Muscle of arm (tissue), 12 donors: ENCODE measurements around the gene GPC6. TPM values are rescaled to one million over a fixed set of nuclear protein-coding genes. Genes with fewer than 3 reads are reported as not detected.

Experiments
- DNase-seq: peaks from one replicate; pipeline ENCODE4 v3.0.0-alpha.2; 2013
- polyA plus RNA-seq, 12 donors: library from polyadenylated mRNA; unstranded; fragments of 120-200 nt; gene quantifications; one replicate each; pipeline ENCODE4 v1.2.1, GENCODE V29; 2013; ENCODE audit not compliant: insufficient read length in 12 of 12

The GPC6 gene
- polyA plus RNA-seq, 12 donors: 11.5 to 24.7 (median 15.3) TPM; not detected in 1

GRCh38 chr13:93824286-93824685 is 597.7 kb downstream of the GPC6 start:
- DNase-seq: no peak

DNA sequence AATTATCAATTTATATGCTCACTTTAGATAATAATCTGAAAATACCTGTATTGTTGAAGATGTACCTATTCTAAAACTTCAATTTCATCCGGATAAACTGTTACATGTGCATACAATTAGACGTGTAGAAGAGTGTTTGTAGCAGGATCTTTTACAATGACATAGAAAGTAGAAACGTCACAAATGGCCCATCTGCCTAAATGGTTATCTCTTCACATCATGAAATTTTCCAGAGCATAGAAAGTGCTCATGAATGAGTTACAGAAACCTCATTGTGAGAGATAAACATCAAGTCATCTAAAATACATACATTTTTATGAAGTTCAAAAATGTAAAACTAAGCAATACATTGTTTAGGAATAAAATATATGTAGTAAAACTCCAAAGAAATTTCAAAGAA is 607.4 kb downstream of the GPC6 start:
- no peak for DNase-seq

DNA sequence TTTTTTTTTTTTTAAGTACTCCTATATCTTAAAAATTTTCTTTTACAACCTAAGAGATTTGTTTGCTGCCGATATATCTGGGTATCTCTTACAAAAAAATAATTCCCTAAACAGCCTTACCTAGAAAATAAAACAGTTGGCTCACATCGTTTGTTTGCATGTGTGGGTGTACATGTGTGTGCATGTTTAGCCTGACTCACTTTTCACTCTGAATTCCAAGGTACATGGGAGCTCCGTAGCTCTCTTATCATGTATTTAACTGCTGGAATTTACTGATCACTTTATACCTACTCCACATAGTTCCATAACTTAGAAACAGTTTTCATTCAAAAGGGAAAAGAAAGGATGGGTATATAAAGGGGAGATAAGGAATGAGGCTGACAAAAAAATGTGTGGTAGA is 616.5 kb downstream of the GPC6 start:
- no peak for DNase-seq

DNA sequence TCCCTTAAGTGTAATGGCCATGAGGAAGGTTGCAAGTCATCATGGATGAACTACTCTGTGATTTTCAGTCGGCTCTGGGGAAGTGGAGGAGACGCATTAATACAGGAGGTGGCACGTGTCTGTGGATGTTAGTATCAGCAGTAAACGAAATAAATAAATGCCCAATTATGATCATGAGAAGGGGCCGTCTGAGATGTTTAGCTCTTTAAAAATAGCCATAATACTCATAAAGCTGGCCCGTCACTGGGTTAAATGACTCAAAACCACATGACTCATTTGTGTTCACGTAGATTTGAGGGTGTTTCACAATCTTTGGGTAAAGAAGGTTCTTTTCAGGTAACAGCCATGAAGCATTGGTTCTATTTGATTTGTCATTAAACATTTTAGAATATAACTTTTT is 620.6 kb downstream of the GPC6 start:
- DNase-seq: no peak

- no peak for DNase-seq
Observed at GRCh38 chr13:93848247-93848646, 621.6 kb downstream of the GPC6 start.

DNA sequence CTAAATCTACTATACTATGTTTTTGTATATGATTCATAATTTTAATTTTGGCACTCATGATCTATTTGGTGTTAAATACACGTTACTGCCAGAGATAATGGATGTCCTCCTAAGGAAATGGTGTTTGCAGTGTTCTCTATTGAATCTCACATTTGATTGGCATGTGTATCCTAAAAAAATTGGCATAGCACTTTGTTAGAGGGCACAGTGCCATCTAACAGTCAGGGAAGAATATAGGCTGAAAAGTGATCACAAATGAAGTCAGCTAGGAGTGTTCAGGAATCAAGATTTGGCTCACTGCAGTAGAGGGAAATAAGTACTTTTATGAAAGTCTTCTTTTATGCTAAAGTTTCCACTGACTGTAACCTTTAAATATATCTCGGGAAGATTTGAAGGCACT is 624.6 kb downstream of the GPC6 start:
- DNase-seq: no peak

- no peak for DNase-seq
Observed at GRCh38 chr13:93853912-93854311, 627.3 kb downstream of the GPC6 start.

GRCh38 chr13:93857126-93857525 is 630.5 kb downstream of the GPC6 start:
- DNase-seq: no peak

GRCh38 chr13:93859716-93860115 is 633.1 kb downstream of the GPC6 start:
- no peak for DNase-seq

DNA sequence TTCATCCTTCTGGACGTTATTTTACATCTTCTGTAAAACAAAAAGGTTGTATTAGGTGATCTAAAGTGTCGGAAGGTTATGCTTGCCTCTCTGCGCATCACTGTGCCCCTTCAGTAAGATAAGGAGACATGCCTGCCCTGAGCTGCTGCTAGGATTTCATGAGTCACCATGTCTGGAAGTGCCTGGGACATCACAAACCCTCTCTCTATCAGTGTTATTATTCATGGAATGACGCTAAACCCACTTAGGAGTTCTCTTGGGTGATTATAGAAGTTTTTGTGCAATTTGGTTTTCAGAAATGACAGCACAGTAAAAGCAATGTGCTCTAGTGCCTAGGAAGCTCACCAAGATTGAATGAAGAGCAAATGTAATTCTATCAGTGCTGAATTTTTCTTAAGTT is 635.2 kb downstream of the GPC6 start:
- DNase-seq: no peak

DNA sequence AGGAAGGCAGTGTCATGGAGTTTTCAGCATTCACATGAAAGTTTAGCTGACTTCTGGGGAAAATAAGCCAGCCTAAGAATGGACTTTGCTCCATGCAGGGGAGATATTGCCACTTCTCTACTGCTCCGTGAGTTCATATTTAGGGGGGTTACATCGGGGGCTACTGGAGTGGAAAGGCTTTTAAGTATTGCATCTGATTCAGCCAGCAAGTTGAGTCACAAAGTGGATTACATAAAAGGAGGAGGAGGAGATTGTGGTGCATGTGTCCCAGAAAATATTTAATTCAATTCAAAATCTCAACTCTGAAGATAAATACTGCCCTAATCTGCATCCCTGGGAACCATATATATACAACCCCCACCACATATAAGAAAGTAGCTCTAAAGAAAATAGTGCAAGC is 635.7 kb downstream of the GPC6 start:
- no peak for DNase-seq

- DNase-seq: no peak
Observed at GRCh38 chr13:93865235-93865634, 638.6 kb downstream of the GPC6 start.

DNA sequence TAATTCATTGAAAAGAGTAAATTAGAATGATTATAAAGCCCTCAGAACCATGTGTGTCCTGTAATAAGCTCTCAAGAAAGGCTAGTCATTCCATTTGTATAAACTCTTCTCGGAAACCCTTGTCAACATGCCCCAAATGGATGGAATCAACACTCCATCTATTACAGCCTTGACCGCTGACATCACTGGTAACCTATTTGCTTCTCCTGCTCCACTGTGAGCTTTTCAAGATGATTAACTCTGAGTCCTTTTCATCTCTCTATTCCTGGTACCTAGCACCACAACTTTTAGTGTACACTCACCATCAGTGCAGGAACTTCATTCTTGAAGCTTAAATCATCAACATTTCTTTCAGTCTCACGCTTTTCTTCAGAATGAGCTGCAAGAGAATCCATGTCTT is 640.9 kb downstream of the GPC6 start:
- DNase-seq: no peak

- DNase-seq: no peak
Observed at GRCh38 chr13:93872376-93872775, 645.8 kb downstream of the GPC6 start.

DNA sequence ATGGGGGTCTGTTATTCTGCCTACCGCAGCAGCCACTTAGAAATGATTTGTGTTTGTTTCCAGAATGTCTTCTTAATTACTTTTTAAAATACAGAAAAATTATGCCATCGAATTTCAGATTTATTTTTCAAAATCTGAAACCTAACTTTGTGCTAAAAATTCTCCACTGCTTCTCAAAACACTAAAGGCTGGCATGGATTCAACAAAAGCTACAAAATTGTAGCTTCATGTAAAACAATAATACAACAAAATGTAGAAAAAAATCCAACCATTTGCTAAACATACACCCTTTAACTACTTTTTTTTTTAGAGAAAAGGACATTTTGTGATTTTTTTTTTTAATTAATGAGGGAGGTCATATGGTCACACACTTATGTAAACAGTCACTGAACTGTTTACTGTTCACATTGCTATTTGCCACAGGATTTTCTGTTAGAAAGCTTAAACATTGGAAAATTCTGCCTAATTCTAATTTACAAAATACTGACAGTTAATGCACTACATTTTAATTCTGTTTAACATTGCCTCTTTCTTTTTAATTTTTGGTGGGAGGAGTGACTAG is 646.3 kb downstream of the GPC6 start:
- no peak for DNase-seq

DNA sequence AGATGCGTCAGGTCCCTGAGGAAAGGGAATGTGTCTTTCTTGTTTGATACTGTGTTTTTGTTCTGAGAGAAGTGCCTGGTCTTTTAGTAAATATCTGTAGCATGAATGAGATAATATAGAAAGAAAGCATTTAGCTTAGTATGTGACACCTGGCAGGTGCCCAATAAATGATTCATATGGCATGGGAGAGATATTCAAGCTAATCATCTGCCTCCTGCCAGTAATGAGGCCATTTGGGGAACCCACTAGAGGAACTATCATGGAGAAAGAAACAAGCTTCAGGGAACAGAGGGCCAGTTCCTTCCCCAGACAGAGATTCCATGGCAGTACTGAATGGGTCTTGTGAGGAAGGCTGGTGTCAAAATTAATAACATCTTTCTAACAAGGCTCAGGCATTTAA is 648.9 kb downstream of the GPC6 start:
- no peak for DNase-seq

- DNase-seq: no peak
Observed at GRCh38 chr13:93876236-93876635, 649.6 kb downstream of the GPC6 start.

DNA sequence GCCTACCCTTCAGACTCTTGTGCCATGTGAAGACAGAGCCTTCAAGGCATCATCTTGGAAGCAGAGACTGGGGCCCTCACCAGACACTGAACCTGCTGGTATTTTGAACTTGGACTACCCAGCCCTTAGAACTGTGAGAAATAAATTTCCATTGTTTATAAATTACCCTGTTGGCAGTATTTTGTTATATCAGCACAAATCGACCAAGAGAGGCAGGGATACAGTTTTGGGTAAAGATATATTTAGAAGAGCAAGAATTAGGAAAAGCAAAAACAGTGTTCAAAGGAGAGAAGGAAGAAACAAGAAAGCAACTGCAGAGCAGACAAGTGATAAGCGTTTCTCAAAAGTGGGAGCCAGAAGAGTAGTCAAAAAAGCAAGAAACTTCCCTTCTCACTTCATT is 652.1 kb downstream of the GPC6 start:
- DNase-seq: no peak

DNA sequence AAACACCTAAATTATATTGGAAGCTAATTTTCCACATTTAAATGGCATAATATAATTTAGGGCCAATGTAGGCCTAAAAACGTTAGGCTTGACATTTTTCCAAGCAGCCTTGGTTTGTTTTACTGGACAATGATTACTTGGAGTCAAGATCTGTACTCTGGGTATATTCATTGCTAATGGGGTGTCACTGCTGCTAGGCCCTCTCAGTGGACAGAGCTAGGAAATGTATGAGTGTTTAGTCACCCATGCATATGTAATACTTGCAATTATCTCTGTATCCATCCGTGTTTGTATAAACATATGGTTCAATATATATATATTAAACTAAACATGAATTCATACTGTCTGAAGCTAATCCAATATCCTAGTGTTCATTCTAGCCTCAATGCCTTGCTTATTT is 654.8 kb downstream of the GPC6 start:
- DNase-seq: no peak

DNA sequence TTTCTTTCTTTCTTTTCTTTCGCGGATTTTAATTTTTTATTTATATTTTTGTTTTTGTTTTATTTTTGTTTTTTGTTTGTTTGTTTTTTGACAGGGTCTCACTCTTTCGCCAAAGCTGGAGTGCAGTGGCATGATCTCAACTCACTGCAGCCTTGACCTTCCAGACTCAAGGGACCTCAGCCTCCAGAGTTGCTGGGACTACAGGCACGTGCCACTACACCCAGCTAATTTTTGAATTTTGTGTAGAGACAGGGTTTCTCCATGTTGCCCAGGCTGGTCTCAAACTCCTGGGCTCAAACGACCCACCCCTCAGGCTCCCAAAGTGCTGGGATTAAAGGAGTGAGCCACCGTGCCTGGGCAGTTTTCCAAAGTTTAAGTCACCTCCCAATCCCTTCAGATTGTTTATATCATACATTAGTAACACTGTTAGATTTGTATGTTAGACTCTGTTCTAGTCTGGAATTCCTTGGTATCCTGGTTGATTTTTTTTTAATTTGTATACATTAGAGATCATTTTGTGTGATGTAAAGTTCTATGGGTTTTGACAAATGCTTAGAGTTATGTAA is 655.6 kb downstream of the GPC6 start:
- DNase-seq: no peak

GRCh38 chr13:93889430-93889951 is 662.9 kb downstream of the GPC6 start:
- no peak for DNase-seq

DNA sequence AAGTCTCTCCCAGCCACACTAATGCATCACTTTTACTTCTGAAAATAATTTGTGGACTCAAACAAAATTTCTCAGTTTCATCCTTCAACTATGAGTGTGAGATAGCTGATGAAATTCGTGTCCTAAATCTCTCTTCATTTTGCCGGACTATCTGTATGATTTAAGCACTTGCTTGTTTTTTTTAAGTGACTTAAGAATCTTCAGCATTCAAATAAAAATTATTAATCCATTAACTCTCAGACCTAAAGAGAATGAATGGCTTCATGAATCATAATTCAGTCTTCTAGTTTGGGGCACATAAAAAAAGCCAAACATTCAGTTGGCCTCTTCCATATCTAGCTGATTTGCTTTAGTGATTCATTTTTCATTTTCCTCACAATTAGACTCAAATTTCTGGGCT is 673.4 kb downstream of the GPC6 start:
- DNase-seq: no peak

- DNase-seq: peak; percentile 43
Observed at GRCh38 chr13:93900731-93901130, 674.1 kb downstream of the GPC6 start.

GRCh38 chr13:93903909-93904308 is 677.3 kb downstream of the GPC6 start:
- DNase-seq: no peak
